ENCODE measurements around the gene TOR2A. TPM values are rescaled to one million over a fixed set of nuclear protein-coding genes. Genes with fewer than 3 reads are reported as not detected.

Gene TOR2A
- total and polyA plus RNA-seq, 9 of the 15 experiments (the other 6 are each of a cell fraction or from before 2014, with no cell fraction given): 0.80 to 25.9 (median 11.1) TPM

DNA sequence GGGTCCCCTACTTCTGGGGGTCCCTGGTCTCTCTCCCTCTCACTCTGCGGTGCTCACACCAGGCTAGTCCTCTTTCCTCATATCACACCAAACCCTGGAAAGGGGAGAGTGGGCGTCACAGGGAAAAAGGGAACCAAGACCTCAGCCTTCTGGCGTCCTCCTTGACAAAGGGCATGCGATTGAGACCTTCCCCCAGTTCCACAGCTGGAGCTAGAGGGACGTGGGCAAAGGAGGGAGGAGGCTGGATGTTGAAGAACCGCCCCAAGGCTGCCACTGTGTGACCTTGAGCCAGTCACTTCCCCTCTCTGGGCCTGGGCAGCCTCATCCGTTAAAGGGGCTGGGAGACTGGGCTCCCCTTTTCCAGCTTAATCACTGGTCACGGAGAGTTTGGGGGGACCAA lies 18.5 kb upstream of the TOR2A start:
- H3K9me1 ChIP-seq (ENCODE audit: control insufficient read depth, insufficient read depth, low read length): no peaks in the 10 kb centered on the region
- in situ Hi-C loops (cut with MboI) (loop anchor here (25.0 kb wide), 1 partner anchor 609 kb away; the partner anchor contains the start of gene URM1), intact Hi-C loops (cut with micrococcal nuclease) (no loop called here)
- TF ChIP-seq FOXJ2 (tag; IDR thresholded peaks at IDR 0.05): no peak
- TF ChIP-seq ZFP36 (IDR thresholded peaks at IDR 0.05; ENCODE audit: low read depth, low read length, partially characterized antibody): peak; percentile 36
- TF ChIP-seq KDM4B (IDR thresholded peaks at IDR 0.05; ENCODE audit: borderline replicate concordance in 2 of 2, low read depth in 1 of 2): no peak
- TF ChIP-seq CBFB (CRISPR knock-in tag; IDR thresholded peaks at IDR 0.05): no peak
- TF ChIP-seq TEAD4 (IDR thresholded peaks at IDR 0.05; ENCODE audit: low read length): no peak
- no peak for TF ChIP-seq TEAD4 (CRISPR knock-in tag; IDR thresholded peaks at IDR 0.05; ENCODE audit: borderline replicate concordance)
- TF ChIP-seq, protein P1, sequence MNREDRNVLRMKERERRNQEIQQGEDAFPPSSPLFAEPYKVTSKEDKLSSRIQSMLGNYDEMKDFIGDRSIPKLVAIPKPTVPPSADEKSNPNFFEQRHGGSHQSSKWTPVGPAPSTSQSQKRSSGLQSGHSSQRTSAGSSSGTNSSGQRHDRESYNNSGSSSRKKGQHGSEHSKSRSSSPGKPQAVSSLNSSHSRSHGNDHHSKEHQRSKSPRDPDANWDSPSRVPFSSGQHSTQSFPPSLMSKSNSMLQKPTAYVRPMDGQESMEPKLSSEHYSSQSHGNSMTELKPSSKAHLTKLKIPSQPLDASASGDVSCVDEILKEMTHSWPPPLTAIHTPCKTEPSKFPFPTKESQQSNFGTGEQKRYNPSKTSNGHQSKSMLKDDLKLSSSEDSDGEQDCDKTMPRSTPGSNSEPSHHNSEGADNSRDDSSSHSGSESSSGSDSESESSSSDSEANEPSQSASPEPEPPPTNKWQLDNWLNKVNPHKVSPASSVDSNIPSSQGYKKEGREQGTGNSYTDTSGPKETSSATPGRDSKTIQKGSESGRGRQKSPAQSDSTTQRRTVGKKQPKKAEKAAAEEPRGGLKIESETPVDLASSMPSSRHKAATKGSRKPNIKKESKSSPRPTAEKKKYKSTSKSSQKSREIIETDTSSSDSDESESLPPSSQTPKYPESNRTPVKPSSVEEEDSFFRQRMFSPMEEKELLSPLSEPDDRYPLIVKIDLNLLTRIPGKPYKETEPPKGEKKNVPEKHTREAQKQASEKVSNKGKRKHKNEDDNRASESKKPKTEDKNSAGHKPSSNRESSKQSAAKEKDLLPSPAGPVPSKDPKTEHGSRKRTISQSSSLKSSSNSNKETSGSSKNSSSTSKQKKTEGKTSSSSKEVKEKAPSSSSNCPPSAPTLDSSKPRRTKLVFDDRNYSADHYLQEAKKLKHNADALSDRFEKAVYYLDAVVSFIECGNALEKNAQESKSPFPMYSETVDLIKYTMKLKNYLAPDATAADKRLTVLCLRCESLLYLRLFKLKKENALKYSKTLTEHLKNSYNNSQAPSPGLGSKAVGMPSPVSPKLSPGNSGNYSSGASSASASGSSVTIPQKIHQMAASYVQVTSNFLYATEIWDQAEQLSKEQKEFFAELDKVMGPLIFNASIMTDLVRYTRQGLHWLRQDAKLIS (CRISPR knock-in tag; IDR thresholded peaks at IDR 0.05): no peak
- TF ChIP-seq MAX (CRISPR knock-in tag; IDR thresholded peaks at IDR 0.05): 0 out of 2 replicates have a peak, but pooled peaks have one; percentile 14
- TF ChIP-seq ZNF12 (CRISPR knock-in tag; IDR thresholded peaks at IDR 0.05): no peak
- H3K9ac ChIP-seq (ENCODE audit: insufficient read depth in 1 of 2, low read depth in 2 of 2, low read length in 2 of 2): no peak overlapping the region
- peaks cover 4 to 24% of the 10 kb centered on the region in 2 experiments; a peak in 4 of 5 replicates for H3K4me1 ChIP-seq (replicated peaks in 1 of 2; ENCODE audit: control insufficient read depth in 2 of 2, insufficient read depth in 2 of 2, low read length in 2 of 2)
- CTCF ChIA-PET (ENCODE audit: low intra/inter-chr PET ratio): no interaction called here
- no peaks in the 10 kb centered on the region for H3K36me3 ChIP-seq (ENCODE audit: control insufficient read depth, insufficient read depth, low read length)
- no peaks in the 10 kb centered on the region for H3K9me3 ChIP-seq (replicated peaks; ENCODE audit: control insufficient read depth, insufficient read depth, low read depth, low read length)
- no peak overlapping the region for H3K4me3 ChIP-seq
- H3K4me2 ChIP-seq (ENCODE audit: insufficient read depth, low read length): no peak overlapping the region
- 9% methylated on average over 5 of the region's 8 CpGs for WGBS (ENCODE audit: insufficient coverage, low coverage, missing lambda C conversion rate)
- no peak overlapping the region for H2AFZ ChIP-seq (ENCODE audit: low read depth, low read length)
- H4K20me1 ChIP-seq (replicated peaks; ENCODE audit: control insufficient read depth, insufficient read depth, low read length): peaks cover 23% of the 10 kb centered on the region
- BruUV-seq (replicated peaks): no TSS peak
- DNase-seq (ENCODE audit: extremely low read depth in 1 of 4, low spot score in 3 of 4): no peak
- no peak for ATAC-seq
- H3K79me2 ChIP-seq (ENCODE audit: control insufficient read depth, insufficient read depth, low read length): no peaks in the 10 kb centered on the region
- no peak overlapping the region for H3K27ac ChIP-seq (ENCODE audit: extremely low read depth, low read depth, low read length)
- H3K27me3 ChIP-seq (ENCODE audit: control insufficient read depth in 2 of 2, insufficient read depth in 2 of 2, low read length in 2 of 2): peaks cover 2 to 41% of the 10 kb centered on the region in 2 experiments; a peak in 3 of 5 replicates
- no peak for FAIRE-seq
- POLR2A ChIA-PET: interaction anchor here (0.5 to 1.6 kb wide), 4 partner anchors 8 to 1255 kb away, joined by 3 to 6 read pairs (median 3); partner anchors contain the start of genes PTRH1 and TTC16
